Esophagus muscularis mucosa (tissue), 3 donors: Measurements from ENCODE around the gene HBP1.

Source experiments
- CTCF ChIP-seq, 3 experiments: fragments of 200-600 bp in 2 of 3; fragments of 450-650 bp in 1 of 3; sonication (generic) in 2 of 3; IDR thresholded peaks; one replicate each; pipeline ENCODE4 v1.5.1; 2017 to 2019; ENCODE audit warnings: antibody characterized with exemption in 3 of 3, mild to moderate bottlenecking in 2 of 3, moderate library complexity in 1 of 3
- POLR2A ChIP-seq: fragments of 450-650 bp; IDR thresholded peaks from one replicate; pipeline ENCODE4 v1.6.1; 2017; ENCODE audit warnings: antibody characterized with exemption, moderate library complexity, mild to moderate bottlenecking, low read depth
- POLR2AphosphoS5 ChIP-seq, 2 donors: sonication (generic); formaldehyde crosslinking; IDR thresholded peaks; one replicate each; pipeline ENCODE4 v1.6.1; 2017; ENCODE audit warnings: antibody characterized with exemption in 2 of 2

DNA sequence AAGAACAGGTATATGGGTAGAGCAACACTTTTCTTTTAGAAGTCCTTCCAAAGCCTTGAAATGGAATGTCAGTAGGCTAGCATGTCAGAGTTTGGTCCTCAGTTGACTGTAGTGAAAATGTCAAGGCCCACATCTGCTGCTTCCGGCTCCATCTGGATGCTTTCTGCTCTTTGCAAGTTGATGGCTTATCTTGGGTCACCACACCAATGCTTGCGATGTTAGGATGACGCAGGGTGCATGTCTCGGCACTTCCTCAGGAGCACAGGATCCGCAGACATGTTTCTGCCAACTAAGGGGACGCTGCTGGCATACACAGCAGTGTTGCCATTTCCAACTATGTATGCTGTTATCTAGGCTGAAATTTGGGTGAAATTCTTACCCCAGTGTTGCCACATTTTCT lies 14.0 kb upstream of the HBP1 start:
- TF ChIP-seq CTCF (IDR thresholded peaks at IDR 0.05) (no peak), POLR2A (no peak), POLR2AphosphoS5 (IDR thresholded peaks at IDR 0.05) (no peak)
